ENCODE data around the gene TAF4B.
"Not testable (repeated sequence)": the region's sequence is repeated elsewhere in the genome, so short reads cannot be mapped to it uniquely, and the experiment has no call there.

The TAF4B gene

GRCh38 chr18:26271917-26272549 lies 45.8 kb downstream of the TAF4B start:
- Histone ChIP-seq H3K36me3 (ENCODE audit: control insufficient read depth in 2 of 2, insufficient read depth in 2 of 2, low read length in 2 of 2) (peaks cover 0 to 8% of the 10 kb centered on the region in 2 donors), H3K4me3 (ENCODE audit: low read length in 2 of 2) (no peak overlapping the region), H3K27ac (ENCODE audit: low read length) (no peak overlapping the region), H3K27me3 (ENCODE audit: control insufficient read depth in 1 of 2, insufficient read depth in 2 of 2, low read length in 2 of 2) (no peaks in the 10 kb centered on the region), H3K9ac (ENCODE audit: low read length in 2 of 2) (no peak overlapping the region), H3K9me3 (ENCODE audit: control insufficient read depth in 2 of 2, low read length in 2 of 2) (no peaks in the 10 kb centered on the region), H3K4me1 (ENCODE audit: control insufficient read depth, insufficient read depth, low read length) (no peaks in the 10 kb centered on the region)

GRCh38 chr18:26277374-26277773 lies 51.1 kb downstream of the TAF4B start:
- H3K36me3 ChIP-seq (ENCODE audit: control insufficient read depth in 2 of 2, insufficient read depth in 2 of 2, low read length in 2 of 2): no peaks in the 10 kb centered on the region

GRCh38 chr18:26279428-26279827 lies 53.2 kb downstream of the TAF4B start:
- Histone ChIP-seq H3K27ac (ENCODE audit: low read length) (no peak overlapping the region), H3K4me3 (ENCODE audit: low read length in 2 of 2) (no peak overlapping the region), H3K9ac (ENCODE audit: low read length in 2 of 2) (no peak overlapping the region), H3K4me1 (ENCODE audit: control insufficient read depth, insufficient read depth, low read length) (no peaks in the 10 kb centered on the region), H3K9me3 (ENCODE audit: control insufficient read depth in 2 of 2, low read length in 2 of 2) (no peaks in the 10 kb centered on the region), H3K36me3 (ENCODE audit: control insufficient read depth in 2 of 2, insufficient read depth in 2 of 2, low read length in 2 of 2) (no peaks in the 10 kb centered on the region), H3K27me3 (ENCODE audit: control insufficient read depth in 1 of 2, insufficient read depth in 2 of 2, low read length in 2 of 2) (no peaks in the 10 kb centered on the region)

More at GRCh38 chr18:26277374-26277773, 51.1 kb downstream of the TAF4B start:
- Histone ChIP-seq H3K4me3 (ENCODE audit: low read length in 2 of 2) (no peak overlapping the region), H3K9ac (ENCODE audit: low read length in 2 of 2) (no peak overlapping the region), H3K4me1 (ENCODE audit: control insufficient read depth, insufficient read depth, low read length) (no peaks in the 10 kb centered on the region), H3K27ac (ENCODE audit: low read length) (no peak overlapping the region), H3K9me3 (ENCODE audit: control insufficient read depth in 2 of 2, low read length in 2 of 2) (no peaks in the 10 kb centered on the region), H3K27me3 (ENCODE audit: control insufficient read depth in 1 of 2, insufficient read depth in 2 of 2, low read length in 2 of 2) (no peaks in the 10 kb centered on the region)

- Histone ChIP-seq H3K27me3 (ENCODE audit: control insufficient read depth in 1 of 2, insufficient read depth in 2 of 2, low read length in 2 of 2) (no peaks in the 10 kb centered on the region), H3K9me3 (ENCODE audit: control insufficient read depth in 2 of 2, low read length in 2 of 2) (no peaks in the 10 kb centered on the region), H3K36me3 (ENCODE audit: control insufficient read depth in 2 of 2, insufficient read depth in 2 of 2, low read length in 2 of 2) (peaks cover 3 to 7% of the 10 kb centered on the region in 2 donors), H3K9ac (ENCODE audit: low read length in 2 of 2) (no peak overlapping the region), H3K4me3 (ENCODE audit: low read length in 2 of 2) (no peak overlapping the region), H3K4me1 (ENCODE audit: control insufficient read depth, insufficient read depth, low read length) (no peaks in the 10 kb centered on the region), H3K27ac (ENCODE audit: low read length) (no peak overlapping the region)
These were observed 59.8 kb downstream of the TAF4B start for GRCh38 chr18:26286008-26286407.

- no peaks in the 10 kb centered on the region for H3K4me1 ChIP-seq (ENCODE audit: control insufficient read depth, insufficient read depth, low read length)
- no peak overlapping the region for H3K4me3 ChIP-seq (ENCODE audit: low read length in 2 of 2)
- H3K27me3 ChIP-seq (ENCODE audit: control insufficient read depth in 1 of 2, insufficient read depth in 2 of 2, low read length in 2 of 2): no peaks in the 10 kb centered on the region
- H3K9ac ChIP-seq (ENCODE audit: low read length in 2 of 2): no peak overlapping the region
- H3K9me3 ChIP-seq (ENCODE audit: control insufficient read depth in 2 of 2, low read length in 2 of 2): no peaks in the 10 kb centered on the region
- H3K36me3 ChIP-seq (ENCODE audit: control insufficient read depth in 2 of 2, insufficient read depth in 2 of 2, low read length in 2 of 2): peaks cover 3 to 7% of the 10 kb centered on the region in 2 donors
- no peak overlapping the region for H3K27ac ChIP-seq (ENCODE audit: low read length)
These were observed 61.4 kb downstream of the TAF4B start for GRCh38 chr18:26287644-26288043.

GRCh38 chr18:26290385-26290784 lies 64.1 kb downstream of the TAF4B start:
- Histone ChIP-seq H3K9ac (ENCODE audit: low read length in 2 of 2) (no peak overlapping the region), H3K27ac (ENCODE audit: low read length) (no peak overlapping the region), H3K4me3 (ENCODE audit: low read length in 2 of 2) (no peak overlapping the region), H3K9me3 (ENCODE audit: control insufficient read depth in 2 of 2, low read length in 2 of 2) (no peaks in the 10 kb centered on the region), H3K27me3 (ENCODE audit: control insufficient read depth in 1 of 2, insufficient read depth in 2 of 2, low read length in 2 of 2) (no peaks in the 10 kb centered on the region), H3K36me3 (ENCODE audit: control insufficient read depth in 2 of 2, insufficient read depth in 2 of 2, low read length in 2 of 2) (peaks cover 3 to 7% of the 10 kb centered on the region in 2 donors), H3K4me1 (ENCODE audit: control insufficient read depth, insufficient read depth, low read length) (no peaks in the 10 kb centered on the region)

GRCh38 chr18:26293982-26294381 lies 67.7 kb downstream of the TAF4B start:
- Histone ChIP-seq H3K27me3 (ENCODE audit: control insufficient read depth in 1 of 2, insufficient read depth in 2 of 2, low read length in 2 of 2) (no peaks in the 10 kb centered on the region), H3K4me1 (ENCODE audit: control insufficient read depth, insufficient read depth, low read length) (no peaks in the 10 kb centered on the region), H3K27ac (ENCODE audit: low read length) (no peak overlapping the region), H3K4me3 (ENCODE audit: low read length in 2 of 2) (no peak overlapping the region), H3K9ac (ENCODE audit: low read length in 2 of 2) (no peak overlapping the region), H3K9me3 (ENCODE audit: control insufficient read depth in 2 of 2, low read length in 2 of 2) (no peaks in the 10 kb centered on the region), H3K36me3 (ENCODE audit: control insufficient read depth in 2 of 2, insufficient read depth in 2 of 2, low read length in 2 of 2) (no peaks in the 10 kb centered on the region)

- no peaks in the 10 kb centered on the region for H3K36me3 ChIP-seq (ENCODE audit: control insufficient read depth in 2 of 2, insufficient read depth in 2 of 2, low read length in 2 of 2)
- no peaks in the 10 kb centered on the region for H3K4me1 ChIP-seq (ENCODE audit: control insufficient read depth, insufficient read depth, low read length)
- no peak overlapping the region for H3K4me3 ChIP-seq (ENCODE audit: low read length in 2 of 2)
- H3K9me3 ChIP-seq (ENCODE audit: control insufficient read depth in 2 of 2, low read length in 2 of 2): no peaks in the 10 kb centered on the region
- H3K27me3 ChIP-seq (ENCODE audit: control insufficient read depth in 1 of 2, insufficient read depth in 2 of 2, low read length in 2 of 2): no peaks in the 10 kb centered on the region
- no peak overlapping the region for H3K9ac ChIP-seq (ENCODE audit: low read length in 2 of 2)
- no peak overlapping the region for H3K27ac ChIP-seq (ENCODE audit: low read length)
These were observed 71.9 kb downstream of the TAF4B start for GRCh38 chr18:26298107-26298506.

- H3K4me1 ChIP-seq (ENCODE audit: control insufficient read depth, insufficient read depth, low read length): no peaks in the 10 kb centered on the region
- H3K36me3 ChIP-seq (ENCODE audit: control insufficient read depth in 2 of 2, insufficient read depth in 2 of 2, low read length in 2 of 2): no peaks in the 10 kb centered on the region
- no peak overlapping the region for H3K27ac ChIP-seq (ENCODE audit: low read length)
- H3K4me3 ChIP-seq (ENCODE audit: low read length in 2 of 2): no peak overlapping the region
- H3K27me3 ChIP-seq (ENCODE audit: control insufficient read depth in 1 of 2, insufficient read depth in 2 of 2, low read length in 2 of 2): no peaks in the 10 kb centered on the region
- no peaks in the 10 kb centered on the region for H3K9me3 ChIP-seq (ENCODE audit: control insufficient read depth in 2 of 2, low read length in 2 of 2)
- H3K9ac ChIP-seq (ENCODE audit: low read length in 2 of 2): no peak overlapping the region
These were observed 75.4 kb downstream of the TAF4B start for GRCh38 chr18:26301681-26302080.

- H3K36me3 ChIP-seq (ENCODE audit: control insufficient read depth in 2 of 2, insufficient read depth in 2 of 2, low read length in 2 of 2); H3K9me3 ChIP-seq (ENCODE audit: control insufficient read depth in 2 of 2, low read length in 2 of 2); H3K27ac ChIP-seq (ENCODE audit: low read length); H3K9ac ChIP-seq (ENCODE audit: low read length in 2 of 2); H3K4me1 ChIP-seq (ENCODE audit: control insufficient read depth, insufficient read depth, low read length); H3K27me3 ChIP-seq (ENCODE audit: control insufficient read depth in 1 of 2, insufficient read depth in 2 of 2, low read length in 2 of 2); H3K4me3 ChIP-seq (ENCODE audit: low read length in 2 of 2): not testable (repeated sequence)
These were observed 77.0 kb downstream of the TAF4B start for GRCh38 chr18:26303222-26303621.

GRCh38 chr18:26304511-26304910 lies 78.3 kb downstream of the TAF4B start:
- no peaks in the 10 kb centered on the region for H3K9me3 ChIP-seq (ENCODE audit: control insufficient read depth in 2 of 2, low read length in 2 of 2)
- H3K36me3 ChIP-seq (ENCODE audit: control insufficient read depth in 2 of 2, insufficient read depth in 2 of 2, low read length in 2 of 2): no peaks in the 10 kb centered on the region
- H3K27me3 ChIP-seq (ENCODE audit: control insufficient read depth in 1 of 2, insufficient read depth in 2 of 2, low read length in 2 of 2): no peaks in the 10 kb centered on the region
- no peak overlapping the region for H3K4me3 ChIP-seq (ENCODE audit: low read length in 2 of 2)
- H3K9ac ChIP-seq (ENCODE audit: low read length in 2 of 2): no peak overlapping the region
- no peak overlapping the region for H3K27ac ChIP-seq (ENCODE audit: low read length)
- H3K4me1 ChIP-seq (ENCODE audit: control insufficient read depth, insufficient read depth, low read length): no peaks in the 10 kb centered on the region

Measured in stomach smooth muscle (tissue), 2 donors.